ENCODE measurements around the gene EFCAB5. TPM values are rescaled to one million over a fixed set of nuclear protein-coding genes. Genes with fewer than 3 reads are reported as not detected.
"Not testable (repeated sequence)": the region's sequence is repeated elsewhere in the genome, so short reads cannot be mapped to it uniquely, and the experiment has no call there.

EFCAB5 gene
- total RNA-seq, 1 experiment from 2014 or later, result 0.07 TPM

DNA sequence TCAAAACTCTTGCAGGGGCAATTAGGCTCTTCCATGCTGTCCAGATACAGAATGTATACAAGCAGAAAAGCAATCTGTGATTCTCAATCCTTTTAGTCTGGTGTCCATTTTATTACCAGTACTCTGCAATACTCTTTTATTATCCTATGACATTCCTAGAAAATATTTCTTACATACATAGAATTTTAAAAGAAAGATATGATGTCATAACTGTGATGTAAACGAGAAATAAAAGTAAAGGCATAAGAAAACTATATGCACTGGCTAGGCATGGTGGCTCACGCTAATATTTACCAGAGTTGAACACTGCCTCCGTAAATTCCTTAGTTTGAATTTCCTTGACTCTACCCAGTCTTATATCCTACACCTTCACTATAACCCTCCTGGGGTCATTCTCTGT is 55.0 kb downstream of the EFCAB5 start:
- in situ Hi-C loops (cut with HindIII; ENCODE audit: low sequenced_read_pairs), result no loop called here
- DNase-seq (ENCODE audit: low spot score), result no peak

DNA sequence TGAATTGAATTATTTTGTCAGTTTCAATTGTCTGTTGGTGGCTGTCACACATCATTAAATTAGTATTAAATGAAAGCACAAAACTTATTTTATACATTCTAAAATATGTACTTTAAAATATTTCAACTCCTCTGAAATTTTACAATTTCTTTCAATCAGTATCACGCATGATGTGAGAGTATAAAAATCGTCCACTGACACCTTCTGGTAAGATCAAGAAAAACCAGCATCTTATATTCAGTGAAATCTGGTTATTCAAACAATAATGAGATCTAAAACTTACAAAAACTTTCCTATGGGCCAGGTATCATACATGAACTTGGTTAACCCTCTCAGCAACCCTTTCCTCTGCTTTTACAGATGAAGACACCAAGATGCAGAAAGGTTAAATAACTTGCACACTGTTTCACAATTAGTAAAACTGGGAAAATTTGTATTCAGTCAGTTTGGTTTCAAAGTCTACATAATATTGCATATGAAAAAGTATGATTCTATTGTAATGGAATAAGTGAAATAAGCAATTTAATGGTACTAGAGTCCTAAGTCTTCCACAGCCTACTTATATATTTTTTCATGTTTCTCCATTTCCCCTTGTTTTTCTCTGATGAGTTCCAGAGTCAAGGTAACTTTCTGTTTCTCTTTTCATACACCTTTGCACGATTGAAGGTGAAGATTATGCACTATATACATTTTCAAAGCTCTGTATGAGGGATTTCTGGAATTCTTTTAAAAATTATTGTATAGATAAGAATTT is 58.7 kb downstream of the EFCAB5 start:
- DNase-seq (ENCODE audit: low spot score), result no peak
- in situ Hi-C loops (cut with HindIII; ENCODE audit: low sequenced_read_pairs), result no loop called here

DNA sequence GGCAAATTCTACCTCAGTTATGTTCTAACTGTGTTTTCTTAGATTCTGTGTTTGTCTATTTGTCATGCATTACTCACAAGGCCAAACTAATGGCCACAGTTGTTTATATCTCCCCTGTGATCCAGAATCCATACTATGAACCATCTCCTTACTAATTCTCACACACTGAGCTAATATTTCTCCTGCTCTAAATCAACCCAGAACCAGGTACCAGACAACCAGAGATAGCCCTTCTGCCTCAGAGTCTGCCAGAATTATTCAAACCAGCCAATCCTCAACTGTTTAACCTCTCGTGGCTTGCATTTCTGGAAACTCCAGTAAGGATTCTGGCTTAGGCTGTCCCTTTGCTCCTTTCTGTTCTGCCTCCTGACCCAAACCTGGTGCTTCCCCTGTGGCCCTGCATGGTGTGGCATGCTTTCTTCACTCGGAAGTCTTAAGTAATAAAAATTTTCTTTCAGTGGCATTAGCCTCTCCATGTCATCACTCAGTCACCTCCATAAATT is 59.4 kb downstream of the EFCAB5 start:
- in situ Hi-C loops (cut with HindIII; ENCODE audit: low sequenced_read_pairs), result no loop called here
- no peak for DNase-seq (ENCODE audit: low spot score)

DNA sequence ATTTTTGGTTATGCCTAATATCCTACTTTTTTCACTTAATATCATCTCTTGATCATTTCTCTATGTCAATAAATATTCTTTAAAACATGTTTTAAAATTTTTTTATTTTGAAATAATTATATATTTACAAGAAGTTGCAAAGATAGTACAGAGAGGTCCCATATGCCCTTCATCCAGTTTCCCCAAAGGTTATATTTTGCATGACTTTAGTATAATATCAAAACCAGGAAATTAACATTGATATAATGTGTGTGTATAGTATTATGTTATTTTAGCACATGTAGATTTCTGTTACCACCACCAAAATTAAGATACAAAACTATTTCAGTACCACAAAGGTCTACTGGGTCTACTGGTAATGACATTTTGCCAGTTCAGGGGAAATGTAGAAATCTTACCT is 60.7 kb downstream of the EFCAB5 start:
- DNase-seq (ENCODE audit: low spot score), result no peak
- in situ Hi-C loops (cut with HindIII; ENCODE audit: low sequenced_read_pairs), result no loop called here

DNA sequence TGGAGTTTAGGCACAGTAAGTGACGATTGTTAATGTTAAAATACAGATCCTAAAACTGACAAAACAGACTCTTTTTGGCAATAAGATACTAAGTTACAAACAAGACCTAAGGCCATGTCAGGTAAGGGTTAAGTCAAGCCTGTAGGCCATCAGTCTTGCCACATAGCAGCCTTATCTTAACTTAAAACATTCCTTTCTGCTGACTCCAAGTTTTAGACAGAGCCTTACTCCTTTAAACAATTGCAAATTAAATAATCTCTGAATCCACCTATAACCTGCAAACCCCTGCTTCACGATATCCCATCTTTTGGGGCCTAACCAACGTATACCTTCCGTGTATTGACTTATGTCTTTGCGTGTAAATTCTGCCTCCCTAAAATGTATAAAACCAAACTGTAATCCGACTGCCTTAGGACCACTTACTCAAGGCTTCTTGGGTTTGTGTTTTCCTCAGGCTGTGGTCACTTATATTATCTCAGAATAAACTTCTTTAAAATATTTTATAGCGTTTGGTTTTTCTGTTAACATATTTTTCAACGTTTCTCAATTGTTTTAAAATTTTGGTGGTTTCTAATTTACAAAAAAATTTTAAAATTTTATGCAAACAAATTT is 64.4 kb downstream of the EFCAB5 start:
- in situ Hi-C loops (cut with HindIII; ENCODE audit: low sequenced_read_pairs), result no loop called here
- DNase-seq (ENCODE audit: low spot score), result no peak

DNA sequence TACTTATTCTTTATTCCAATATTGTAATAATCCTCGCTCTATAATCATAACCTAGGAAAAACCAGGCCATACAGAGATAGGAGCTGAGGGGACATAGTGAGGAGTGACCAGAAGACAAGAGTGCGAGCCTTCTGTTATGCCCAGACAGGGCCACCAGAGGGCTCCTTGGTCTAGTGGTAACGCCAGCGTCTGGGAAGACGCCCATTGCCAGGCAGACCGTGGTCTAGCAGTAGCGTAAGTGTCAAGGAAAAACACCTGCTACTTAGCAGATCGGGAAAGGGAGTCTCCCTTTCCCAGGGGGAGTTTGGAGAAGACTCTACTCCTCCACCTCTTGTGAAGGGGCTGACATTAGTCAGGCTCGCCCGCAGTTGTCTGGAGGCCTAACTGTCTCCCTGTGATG is 70.5 kb downstream of the EFCAB5 start:
- in situ Hi-C loops (cut with HindIII; ENCODE audit: low sequenced_read_pairs); DNase-seq (ENCODE audit: low spot score): not testable (repeated sequence)

DNA sequence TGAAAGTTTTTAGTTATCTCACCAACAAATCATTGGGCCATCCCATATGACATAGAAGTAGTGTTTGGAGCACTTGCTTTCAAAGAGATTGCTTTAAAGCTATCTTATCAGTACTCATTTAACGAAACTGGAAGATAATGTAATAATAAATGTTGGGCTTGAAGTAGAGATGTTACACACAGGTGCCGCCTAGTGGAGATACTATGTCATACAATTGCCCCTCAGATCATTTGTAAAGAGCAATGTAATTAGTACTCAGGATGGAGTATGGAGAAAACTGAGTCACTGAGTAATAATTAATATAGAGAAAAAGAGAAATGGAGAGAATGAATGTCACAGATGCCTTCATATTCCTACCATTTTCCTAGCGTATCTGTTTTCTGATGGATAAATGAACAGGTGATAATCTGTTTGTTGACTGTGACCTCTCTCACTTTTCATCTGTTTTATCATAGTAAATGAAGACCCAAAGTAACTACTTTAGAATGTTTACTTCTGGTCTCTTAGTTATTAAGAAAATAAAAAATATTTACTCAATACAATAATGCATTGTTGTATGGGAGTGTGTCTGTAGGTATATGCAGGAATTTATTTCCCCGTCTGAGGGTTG is 80.4 kb downstream of the EFCAB5 start:
- peak; percentile 49 for DNase-seq (ENCODE audit: low spot score)
- in situ Hi-C loops (cut with HindIII; ENCODE audit: low sequenced_read_pairs), result no loop called here

DNA sequence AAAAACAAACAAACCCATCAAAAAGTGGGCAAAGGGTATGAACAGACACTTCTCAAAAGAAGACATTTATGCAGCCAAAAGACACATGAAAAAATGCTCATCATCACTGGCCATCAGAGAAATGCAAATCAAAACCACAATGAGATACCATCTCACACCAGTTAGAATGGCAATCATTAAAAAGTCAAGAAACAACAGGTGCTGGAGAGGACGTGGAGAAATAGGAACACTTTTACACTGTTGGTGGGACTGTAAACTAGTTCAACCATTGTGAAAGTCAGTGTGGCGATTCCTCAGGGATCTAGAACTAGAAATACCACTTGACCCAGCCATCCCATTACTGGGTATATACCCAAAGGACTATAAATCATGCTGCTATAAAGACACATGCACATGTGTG is 83.9 kb downstream of the EFCAB5 start:
- DNase-seq (ENCODE audit: low spot score); in situ Hi-C loops (cut with HindIII; ENCODE audit: low sequenced_read_pairs): not testable (repeated sequence)

DNA sequence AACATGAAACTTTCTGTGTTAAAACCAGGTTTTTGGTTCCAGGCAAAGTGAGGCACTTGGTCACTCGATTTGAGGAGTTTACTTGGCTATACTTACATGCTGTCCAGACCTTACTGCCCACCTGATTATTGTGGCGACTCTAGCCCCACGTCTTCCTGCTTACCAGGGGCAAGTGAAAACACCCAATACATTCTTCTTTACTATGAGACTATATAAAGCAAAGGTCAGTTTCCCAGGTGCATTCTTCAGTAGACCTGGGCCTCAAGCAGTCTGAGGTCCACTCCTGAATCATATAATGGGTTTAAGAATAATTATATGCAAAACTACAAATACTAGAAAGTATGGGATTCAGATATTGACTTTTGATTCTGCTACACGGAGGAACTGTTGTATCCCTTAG is 86.2 kb downstream of the EFCAB5 start:
- in situ Hi-C loops (cut with HindIII; ENCODE audit: low sequenced_read_pairs), result no loop called here
- DNase-seq (ENCODE audit: low spot score), result no peak

DNA sequence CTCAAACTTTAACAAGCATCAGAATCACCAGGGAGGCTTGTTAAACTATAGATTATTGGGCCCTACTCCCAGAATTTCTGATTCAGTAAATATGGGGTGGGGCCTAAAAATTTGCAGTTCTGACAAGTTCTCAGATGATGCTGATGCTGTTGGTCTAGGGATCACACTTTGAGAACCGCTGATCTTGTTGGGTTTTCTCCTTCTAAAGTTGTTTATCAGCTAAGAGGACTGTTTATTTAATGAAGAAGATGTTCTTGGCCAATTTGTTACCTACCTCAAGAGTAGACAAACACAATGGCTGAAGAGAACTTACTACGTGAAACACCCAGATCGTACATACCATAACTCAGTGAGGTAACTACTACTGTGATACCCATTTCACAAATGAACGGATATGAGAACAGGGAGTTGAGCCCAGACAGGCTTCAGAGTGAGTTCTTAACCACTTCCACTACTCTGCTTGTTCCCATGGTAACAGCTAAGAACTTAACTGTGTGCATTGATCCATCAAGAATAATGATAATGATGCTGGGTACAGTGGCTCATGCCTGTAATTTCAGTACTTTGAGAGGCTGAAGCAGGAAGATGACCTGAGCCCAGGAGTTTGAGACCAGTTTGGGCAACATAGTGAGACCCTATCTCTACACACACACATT is 89.9 kb downstream of the EFCAB5 start:
- no peak for DNase-seq (ENCODE audit: low spot score)
- in situ Hi-C loops (cut with HindIII; ENCODE audit: low sequenced_read_pairs), result no loop called here

DNA sequence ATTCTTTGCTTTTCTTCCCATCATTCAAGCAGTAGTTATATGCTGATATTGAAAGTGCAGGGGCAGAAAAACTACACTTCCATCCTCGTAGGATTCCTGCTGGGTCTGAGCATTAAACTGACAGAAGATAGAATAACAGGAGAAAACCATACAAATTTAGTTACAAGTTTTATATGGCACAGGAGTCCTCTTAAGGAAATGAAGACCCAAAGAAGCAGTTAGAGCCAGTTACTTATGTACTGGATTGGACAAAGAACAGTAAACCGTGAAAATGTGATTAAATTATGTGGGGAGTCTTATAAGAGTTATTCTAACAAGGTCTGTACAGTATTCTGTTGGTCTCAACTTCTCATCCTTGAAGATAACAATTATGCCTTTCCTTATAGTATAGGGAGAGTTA is 93.9 kb downstream of the EFCAB5 start:
- in situ Hi-C loops (cut with HindIII; ENCODE audit: low sequenced_read_pairs), result no loop called here
- no peak for DNase-seq (ENCODE audit: low spot score)

DNA sequence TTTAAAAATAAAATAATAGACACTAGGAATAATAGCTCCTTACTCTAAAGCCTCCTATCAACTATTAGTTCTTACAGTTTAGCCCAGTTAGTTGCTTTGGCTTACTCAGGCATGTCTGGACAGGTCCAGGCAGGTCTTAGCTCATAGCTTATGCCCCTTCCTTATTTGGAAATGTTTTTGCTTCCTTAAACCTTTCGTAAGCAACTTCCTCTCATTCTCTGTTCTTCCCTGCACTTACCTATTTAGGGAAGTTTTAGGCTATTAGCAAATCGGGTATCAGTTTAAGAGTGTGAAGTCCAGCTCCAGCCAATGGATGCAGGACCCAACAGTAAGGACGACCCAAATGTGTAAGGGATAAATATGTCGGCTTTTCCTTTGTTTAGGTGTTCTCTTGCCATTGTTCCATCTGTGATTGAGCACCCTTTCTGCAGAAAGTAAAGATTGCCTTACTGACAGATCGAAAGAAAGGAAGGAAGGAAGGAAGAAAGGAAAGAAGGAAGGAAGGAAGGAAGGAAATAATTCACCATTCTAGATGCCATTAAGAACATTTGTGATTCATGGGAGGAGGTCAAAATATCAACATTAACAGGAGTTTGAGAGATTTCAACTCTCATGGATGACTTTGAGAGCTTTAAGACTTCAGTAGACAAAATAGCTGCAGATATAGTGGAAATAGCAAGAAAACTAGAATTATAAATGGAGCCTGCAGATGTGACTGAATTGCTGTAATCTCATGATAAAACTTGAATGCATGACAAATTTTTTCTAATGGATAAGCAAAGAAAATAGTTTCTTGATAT is 99.5 kb downstream of the EFCAB5 start:
- in situ Hi-C loops (cut with HindIII; ENCODE audit: low sequenced_read_pairs), result not testable (repeated sequence)
- peak; percentile 0 for DNase-seq (ENCODE audit: low spot score)

DNA sequence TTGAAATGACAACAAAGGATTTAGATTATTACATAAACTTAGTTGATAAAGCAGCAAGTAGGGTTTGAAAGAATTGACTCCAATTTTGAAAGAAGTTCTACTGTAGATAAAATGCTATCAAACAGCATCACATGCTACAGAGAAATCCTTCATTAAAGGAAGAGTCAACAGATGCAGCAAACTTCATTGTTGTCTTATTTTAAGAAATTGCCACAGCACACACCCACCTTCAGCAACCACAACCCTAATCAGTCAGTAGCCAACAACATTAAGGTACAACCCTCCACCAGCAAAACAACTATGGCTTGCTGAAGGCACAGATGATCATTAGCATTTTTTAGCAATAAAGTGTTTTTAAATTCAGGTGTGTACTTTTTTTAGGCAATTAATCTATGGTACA is 100.1 kb downstream of the EFCAB5 start:
- no peak for DNase-seq (ENCODE audit: low spot score)
- in situ Hi-C loops (cut with HindIII; ENCODE audit: low sequenced_read_pairs), result no loop called here

DNA sequence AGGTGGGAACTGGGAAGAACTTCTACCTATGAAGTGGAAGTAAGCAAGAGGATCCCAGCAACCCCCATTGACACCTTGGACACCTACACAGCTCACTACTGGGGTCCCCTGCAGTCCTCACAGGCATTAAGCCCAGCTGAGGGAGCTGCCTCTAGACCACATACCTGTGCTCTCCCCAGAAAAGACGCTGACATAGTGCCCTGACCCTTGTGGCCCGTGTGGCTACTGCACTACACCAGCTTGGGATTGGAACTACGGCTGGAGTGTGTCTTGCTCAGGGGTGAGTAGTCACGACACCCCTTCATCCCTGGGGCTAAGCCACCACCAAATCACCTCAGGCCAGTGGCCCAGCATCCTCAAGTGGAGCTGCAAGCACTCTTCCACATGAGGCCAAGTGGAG is 120.9 kb downstream of the EFCAB5 start:
- no peak for DNase-seq (ENCODE audit: low spot score)
- in situ Hi-C loops (cut with HindIII; ENCODE audit: low sequenced_read_pairs), result no loop called here

DNA sequence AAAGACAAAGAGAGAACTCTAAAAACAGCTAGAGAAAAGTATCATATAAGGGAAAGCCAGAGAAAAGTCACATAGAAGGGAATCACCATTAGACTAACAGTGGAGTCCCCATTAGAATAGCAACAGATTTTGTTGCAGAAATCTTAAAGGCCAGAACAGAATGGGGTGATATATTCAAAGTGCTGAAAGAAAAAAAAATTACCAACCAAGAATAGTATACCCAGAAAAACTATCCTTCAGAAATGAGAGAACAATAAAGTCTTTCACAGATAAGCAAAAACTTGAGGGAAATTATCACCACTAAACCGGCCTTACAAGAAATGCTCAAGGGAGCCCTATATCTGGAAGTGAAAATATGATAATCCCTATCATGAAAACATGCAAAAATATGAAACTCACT is 123.3 kb downstream of the EFCAB5 start:
- no peak for DNase-seq (ENCODE audit: low spot score)
- in situ Hi-C loops (cut with HindIII; ENCODE audit: low sequenced_read_pairs), result no loop called here

DNA sequence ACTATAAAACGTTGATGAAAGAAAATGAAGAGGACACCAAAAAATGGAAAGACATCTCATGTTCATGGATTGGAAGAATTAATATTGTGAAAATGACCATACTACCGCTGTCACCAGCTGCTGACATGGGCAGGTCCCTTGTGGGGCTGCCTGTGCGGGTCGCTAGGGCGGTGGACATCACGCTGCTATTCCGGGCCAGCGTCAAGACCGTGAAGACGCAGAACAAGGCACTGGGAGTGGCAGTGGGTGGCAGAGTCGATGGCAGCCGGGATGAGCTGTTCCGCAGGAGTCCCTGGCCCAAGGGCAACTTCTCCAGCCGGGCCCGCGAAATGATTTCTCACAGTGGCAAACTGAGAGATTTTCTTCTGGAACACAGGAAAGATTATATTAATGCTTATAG is 127.0 kb downstream of the EFCAB5 start:
- DNase-seq (ENCODE audit: low spot score), result no peak

DNA sequence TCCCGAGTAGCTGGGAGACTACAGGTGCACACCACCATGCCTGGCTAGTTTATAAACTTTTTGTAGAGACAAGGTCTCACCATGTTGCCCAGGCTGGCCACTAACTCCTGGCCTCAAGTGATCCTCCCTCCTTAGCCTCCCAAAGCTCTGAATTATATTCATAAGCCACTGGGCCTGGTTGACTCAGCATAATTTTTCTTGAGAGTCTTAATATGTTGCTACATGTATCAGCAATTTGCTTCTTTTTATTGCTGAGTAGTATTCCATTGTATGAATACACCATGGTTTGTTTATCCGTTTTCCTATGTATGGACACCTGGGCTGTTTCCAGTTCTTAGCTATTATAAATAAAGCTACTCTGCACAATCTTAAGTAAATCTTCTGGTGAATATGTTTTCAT is 132.8 kb downstream of the EFCAB5 start:
- no peak for DNase-seq (ENCODE audit: low spot score)
- in situ Hi-C loops (cut with HindIII; ENCODE audit: low sequenced_read_pairs), result no loop called here

More for the DNA sequence above, 127.0 kb downstream of the EFCAB5 start:
- in situ Hi-C loops (cut with HindIII; ENCODE audit: low sequenced_read_pairs), result no loop called here

DNA sequence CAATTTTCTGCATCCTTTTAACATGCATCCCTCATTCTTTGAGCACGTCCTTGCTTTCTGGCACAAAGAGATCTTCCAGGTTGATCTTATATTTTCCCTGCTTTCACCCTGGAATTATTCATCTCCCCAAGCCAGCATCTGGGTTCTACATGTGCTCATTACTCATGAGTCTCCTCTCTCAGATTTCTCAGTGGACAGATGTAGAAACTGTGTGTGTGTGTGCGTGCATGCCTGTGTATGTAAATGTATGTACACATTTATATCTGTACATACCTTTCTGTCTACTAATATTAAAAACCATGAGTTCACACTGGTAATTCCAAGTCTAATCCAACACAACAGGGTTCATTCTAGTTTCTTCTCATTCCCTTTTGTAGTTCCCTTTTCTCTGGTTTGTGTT is 133.3 kb downstream of the EFCAB5 start:
- in situ Hi-C loops (cut with HindIII; ENCODE audit: low sequenced_read_pairs), result no loop called here
- DNase-seq (ENCODE audit: low spot score), result no peak

DNA sequence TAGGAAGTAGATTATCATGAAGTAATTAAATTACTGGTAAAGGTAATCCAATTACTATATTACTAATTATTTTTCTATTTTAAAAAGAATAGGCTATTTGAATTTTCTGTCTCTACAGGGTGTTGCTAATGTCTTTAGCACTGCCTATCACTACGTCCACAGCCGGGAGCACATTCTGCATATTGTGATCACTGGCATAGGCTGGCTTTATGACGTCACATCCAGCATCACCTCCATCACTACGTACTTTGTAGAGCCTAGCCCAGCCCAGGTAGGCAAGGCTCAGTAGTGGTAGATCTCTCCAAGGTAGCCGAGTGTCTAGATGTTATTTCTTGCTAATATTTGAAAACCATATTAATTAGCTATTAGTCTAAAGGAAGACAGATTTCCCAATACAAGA is 141.3 kb downstream of the EFCAB5 start:
- DNase-seq (ENCODE audit: low spot score), result no peak
- in situ Hi-C loops (cut with HindIII; ENCODE audit: low sequenced_read_pairs), result no loop called here

All from G401 (cell line).